NT2/D1 (cell line): Measurements from ENCODE around the gene KCNS3.

Source experiments
- YY1 ChIP-seq: IDR thresholded peaks from 2 replicates; pipeline ENCODE4 v1.6.1; 2011; ENCODE audit not compliant: insufficient read length, insufficient read depth
- ZNF274 ChIP-seq: IDR thresholded peaks from 2 replicates; pipeline ENCODE4 v1.6.1; 2011; ENCODE audit warnings: mild to moderate bottlenecking, low read depth, low read length

DNA sequence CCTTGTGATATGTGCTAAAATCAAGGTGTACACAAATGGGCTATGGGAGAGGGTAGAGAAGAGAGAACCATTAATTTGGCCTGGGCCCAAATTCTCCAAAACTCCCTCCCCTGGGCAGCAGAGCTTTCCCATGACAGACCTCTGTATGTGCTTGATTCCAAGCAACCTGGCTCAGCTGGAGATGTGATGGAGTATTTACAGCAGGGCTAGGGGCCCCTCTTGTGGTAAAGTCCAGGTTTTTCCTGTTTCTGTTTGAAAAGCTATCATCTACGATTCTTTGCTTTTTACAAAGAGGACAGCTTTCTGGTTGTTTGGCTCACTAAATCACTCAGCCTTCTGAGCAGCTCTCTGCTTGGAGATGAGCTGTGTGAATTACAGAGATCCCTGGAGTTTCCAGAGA, 40.3 kb downstream of the KCNS3 start:
- TF ChIP-seq YY1 (no peak), ZNF274 (no peak)
